HG02571 (cell line): ENCODE measurements around the gene KDM2B.
"Not testable (repeated sequence)": the region's sequence is repeated elsewhere in the genome, so short reads cannot be mapped to it uniquely, and the experiment has no call there.

Source experiments
- ATAC-seq: cut with Tn5 transposase; IDR thresholded peaks from one replicate; pipeline ENCODE4 v1.9.1; 2021; ENCODE audit warnings: mild to moderate bottlenecking, moderate library complexity; ENCODE audit not compliant: unreplicated experiment

KDM2B gene

DNA sequence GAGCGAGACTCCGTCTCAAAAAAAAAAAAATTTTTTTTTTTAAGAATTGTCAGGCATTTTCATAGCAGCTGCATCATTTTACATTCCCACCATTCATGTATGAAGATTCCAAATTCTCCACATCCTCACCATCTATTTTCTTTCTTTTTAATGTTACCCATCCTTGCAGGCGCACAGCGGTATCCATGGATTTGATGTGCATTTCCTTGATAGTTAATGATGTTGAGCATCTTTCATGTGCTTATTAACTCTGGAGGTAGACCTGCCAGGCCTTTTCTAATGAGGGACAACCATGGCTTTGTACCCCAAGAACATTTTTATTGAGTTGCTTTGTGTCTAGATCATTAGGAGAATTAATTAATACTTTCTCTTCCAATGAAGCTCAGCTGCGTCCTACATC, 182.5 kb downstream of the KDM2B start:
- ATAC-seq = no peak

- no peak for ATAC-seq
Measured at GRCh38 chr12:121397521-121397920, 183.3 kb downstream of the KDM2B start.

DNA sequence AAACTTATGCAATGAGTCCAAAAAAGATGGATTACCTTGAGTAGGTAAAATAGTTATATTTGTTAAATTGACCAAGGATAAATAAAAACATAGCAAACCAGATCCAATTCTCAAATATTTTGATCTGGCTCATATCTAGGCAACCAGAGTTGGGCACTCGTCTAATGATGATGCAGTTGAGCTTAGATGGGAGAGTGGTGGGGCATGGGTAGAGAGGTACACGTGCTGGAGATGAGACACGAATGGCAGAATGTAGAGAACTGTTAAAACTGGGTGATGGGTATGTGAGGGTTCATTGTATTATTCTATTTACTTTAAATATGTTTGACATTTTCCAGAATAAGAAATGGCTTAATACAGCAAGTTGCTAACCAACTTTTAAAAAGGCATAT, 188.5 kb downstream of the KDM2B start:
- no peak for ATAC-seq

DNA sequence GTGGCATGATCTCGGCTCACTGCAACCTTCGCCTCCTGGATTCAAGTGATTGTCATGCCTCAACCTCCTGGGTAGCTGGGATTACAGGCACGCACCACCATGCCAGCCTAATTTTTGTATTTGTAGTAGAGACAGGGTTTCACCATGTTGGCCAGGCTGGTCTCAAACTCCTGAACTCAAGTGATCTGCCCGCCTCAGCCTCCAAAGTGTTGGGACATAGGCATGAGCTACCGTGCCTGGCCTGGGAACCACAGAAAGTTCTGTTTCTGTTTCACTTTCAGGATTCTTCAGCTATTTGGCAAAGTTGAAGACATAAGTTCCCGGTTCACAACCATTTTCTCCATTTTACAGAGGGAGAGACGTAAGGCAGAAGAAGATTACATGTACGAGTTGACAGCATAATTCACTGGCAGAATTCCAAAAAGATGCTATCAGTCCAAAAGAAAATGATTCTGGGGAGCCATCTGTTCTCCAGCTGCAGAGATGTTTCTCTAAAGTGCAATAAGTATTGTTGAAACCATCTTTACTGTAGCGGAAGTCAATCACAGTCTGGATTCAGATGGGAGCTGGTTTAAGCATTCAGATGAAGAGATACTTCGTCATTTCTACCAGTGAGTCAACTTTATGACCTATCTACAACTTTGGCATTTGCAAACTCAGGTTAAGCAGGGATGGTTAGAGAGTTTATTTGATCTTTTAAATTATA, 189.1 kb downstream of the KDM2B start:
- no peak for ATAC-seq

- ATAC-seq = no peak
Measured at GRCh38 chr12:121390856-121391255, 190.0 kb downstream of the KDM2B start.

DNA sequence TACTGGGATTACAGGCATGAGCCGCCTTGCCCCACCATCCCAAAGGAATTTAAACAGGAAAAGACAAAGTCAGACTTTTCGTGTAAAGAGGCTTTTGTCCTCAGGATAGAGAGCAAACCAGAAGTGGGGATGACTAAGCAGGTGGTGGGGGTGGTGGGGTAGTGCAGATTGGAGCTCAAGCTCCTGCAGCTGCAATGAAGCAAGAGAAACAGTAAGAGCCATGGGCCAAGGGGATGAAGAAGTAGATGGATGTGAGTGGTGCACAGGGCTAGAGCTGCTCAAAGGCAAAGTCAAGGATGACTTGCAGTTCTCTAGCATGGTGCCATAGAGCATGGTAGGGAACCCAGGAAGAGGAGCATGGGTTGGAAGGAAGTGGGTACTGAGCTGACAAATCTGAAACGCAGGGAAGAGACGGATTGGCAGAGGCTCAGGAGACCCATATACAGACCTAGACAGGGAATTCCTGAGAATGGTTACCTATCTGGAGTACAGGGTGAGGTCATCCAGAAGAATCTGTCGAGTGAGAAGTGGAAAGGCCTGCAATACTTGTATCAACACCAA, 192.3 kb downstream of the KDM2B start:
- no peak for ATAC-seq

DNA sequence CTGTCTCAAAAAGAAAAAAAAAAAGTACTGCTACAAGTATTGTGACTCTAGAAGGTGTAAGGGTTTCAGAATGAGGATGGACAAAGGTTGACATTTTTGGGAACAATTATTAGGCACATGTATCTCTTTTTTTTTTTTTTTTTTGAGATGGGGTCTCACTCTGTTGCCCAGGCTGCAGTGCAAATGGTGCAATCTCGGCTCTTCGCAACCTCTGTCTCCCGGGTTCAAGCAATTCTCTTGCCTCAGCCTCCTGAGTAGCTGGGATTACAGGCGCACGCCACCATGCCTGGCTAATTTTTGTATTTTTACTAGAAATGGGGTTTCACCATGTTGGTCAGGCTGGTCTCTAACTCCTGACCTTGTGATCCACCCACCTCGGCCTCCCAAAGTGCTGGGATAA, 195.9 kb downstream of the KDM2B start:
- not testable (repeated sequence) for ATAC-seq

DNA sequence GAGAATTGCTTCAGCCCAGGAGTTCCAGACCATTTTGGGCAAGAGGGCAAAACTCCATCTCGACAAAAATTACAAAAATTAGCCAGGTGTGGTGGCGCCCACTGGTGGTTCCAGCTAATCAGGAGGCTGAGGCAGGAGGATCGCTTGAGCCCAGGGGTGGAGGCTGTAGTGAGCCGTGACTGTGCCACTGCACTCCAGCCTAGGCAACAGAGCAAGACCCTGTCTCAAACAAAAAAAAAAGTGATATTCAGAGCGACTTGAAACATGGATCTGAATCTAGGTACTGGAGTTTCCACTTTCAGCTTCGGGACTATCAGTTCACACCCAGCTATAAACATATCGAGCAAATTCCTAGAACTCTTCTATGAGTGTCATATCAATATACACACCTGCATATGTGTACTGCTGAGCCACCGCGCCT, 197.2 kb downstream of the KDM2B start:
- ATAC-seq = no peak

DNA sequence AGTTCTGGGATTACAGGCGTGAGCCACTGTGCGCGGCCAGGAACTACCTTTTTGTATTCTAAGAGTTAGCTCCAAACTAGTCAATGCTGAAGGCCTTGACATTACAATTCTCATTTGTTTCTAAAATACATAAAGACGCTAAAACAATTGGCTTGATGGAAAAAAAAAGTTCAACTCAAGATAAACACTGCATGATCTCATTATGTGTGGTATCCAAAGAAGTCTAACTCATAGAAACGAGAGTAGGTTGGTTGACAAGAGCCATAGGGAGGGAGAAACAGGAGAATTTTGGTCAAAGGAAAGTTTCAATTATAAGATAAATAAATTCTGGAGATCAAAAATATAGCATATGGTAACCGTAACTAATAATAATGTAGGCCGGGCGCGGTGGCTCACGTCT, 200.9 kb downstream of the KDM2B start:
- ATAC-seq = no peak
